Activated CD4-positive, alpha-beta T cell treated with anti-CD3 and anti-CD28 coated beads, Interleukin-2, Interleukin-4, amounts not matched to agents 100 ng/mL and 50 ng/mL, durations not matched to agents 16 hours and 8 hours (primary cell): ENCODE measurements around the gene POLG.
"Not testable (repeated sequence)": the region's sequence is repeated elsewhere in the genome, so short reads cannot be mapped to it uniquely, and the experiment has no call there.

Source experiments
- DNase-seq: peaks from one replicate; pipeline ENCODE4 v3.0.0-alpha.2; 2020; ENCODE audit warnings: low spot score

POLG gene

DNA sequence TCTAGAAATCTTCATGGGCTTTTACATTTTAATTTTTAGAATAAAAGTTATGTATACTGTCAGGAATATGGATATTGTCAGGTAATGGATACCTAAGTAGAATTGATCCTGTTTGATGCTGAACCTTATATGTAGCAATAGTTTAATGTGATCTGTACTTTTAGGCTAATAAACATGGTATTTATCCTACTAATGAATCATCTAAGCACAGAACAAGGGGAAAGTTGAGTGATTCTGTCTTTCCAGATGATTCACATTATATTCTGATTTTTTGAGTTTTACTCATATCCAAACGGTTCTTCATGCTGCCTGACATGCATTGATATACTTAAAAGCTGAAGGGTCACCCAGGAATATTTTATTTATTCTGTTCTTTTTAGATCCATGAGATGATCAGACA is 56.3 kb downstream of the POLG start:
- no peak for DNase-seq

DNA sequence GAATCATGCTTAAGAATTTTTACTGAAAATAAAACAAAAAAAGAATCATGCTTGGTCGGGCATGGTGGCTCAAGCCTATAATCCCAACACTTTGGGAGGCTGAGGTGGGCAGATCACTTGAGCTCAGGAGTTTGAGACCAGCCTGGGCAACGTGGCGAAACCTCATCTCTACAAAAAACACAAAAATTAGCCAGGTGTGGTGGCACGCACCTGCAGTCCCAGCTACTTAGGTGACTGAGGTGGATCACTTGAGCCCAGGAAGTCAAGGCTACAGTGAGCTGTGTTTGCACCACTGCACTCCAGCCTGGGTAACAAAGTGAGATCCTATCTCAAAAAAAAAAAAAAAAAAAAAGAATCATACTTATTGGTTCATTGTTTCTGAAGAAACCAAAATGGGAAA is 57.3 kb downstream of the POLG start:
- DNase-seq, result not testable (repeated sequence)
